Esophagus muscularis mucosa (tissue), 2 donors: ENCODE measurements around the gene ARSB.

Experiments used
- EP300 ChIP-seq: sonication (generic); formaldehyde crosslinking; IDR thresholded peaks from one replicate; pipeline ENCODE4 v1.6.1; 2017; ENCODE audit warnings: antibody characterized with exemption
- POLR2A ChIP-seq: fragments of 450-650 bp; IDR thresholded peaks from one replicate; pipeline ENCODE4 v1.6.1; 2017; ENCODE audit warnings: antibody characterized with exemption, moderate library complexity, mild to moderate bottlenecking, low read depth

- no peak for TF ChIP-seq POLR2A
- TF ChIP-seq EP300 = no peak
Observed at GRCh38 chr5:78912085-78912771, 72.9 kb downstream of the ARSB start.
